Measurements from ENCODE around the gene PTER.

Gene PTER

DNA sequence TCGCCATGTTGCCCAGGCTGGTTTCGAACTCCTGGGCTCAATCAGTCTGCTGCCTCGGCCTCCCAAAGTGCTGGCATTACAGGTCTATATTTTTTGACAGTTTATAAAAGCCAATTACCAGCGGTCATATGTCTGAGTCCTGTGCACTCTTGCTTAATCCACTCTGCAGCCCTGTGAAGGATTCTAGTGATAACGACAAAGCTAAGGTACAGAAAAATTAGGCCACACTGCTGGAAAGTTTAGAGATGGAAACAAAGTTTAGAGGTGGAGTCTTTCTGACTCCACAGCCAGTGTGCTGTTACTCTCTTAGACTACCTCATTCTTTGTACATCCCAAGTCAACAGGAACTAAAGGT, 707 bp downstream of the PTER start:
- H4K20me1 ChIP-seq = peaks cover 23% of the 10 kb centered on the region
- peaks cover 42% of the 10 kb centered on the region for H3K36me3 ChIP-seq
- H3K9ac ChIP-seq = peak overlapping the region; percentile 72
- no peaks in the 10 kb centered on the region for H3K9me3 ChIP-seq
- peak overlapping the region; percentile 92 for H3K4me2 ChIP-seq
- no peaks in the 10 kb centered on the region for H3K27me3 ChIP-seq
- TF ChIP-seq Cebpa-rat (IDR thresholded peaks at IDR 0.05) = no peak
- peaks cover 50% of the 10 kb centered on the region for H3K4me1 ChIP-seq
- H3K4me3 ChIP-seq = peak overlapping the region; percentile 67
- peak overlapping the region; percentile 77 for H3K27ac ChIP-seq

GRCh38 chr10:16439295-16439694, 2.5 kb downstream of the PTER start:
- Histone ChIP-seq H4K20me1 (peaks cover 40% of the 10 kb centered on the region), H3K9ac (no peak overlapping the region), H3K9me3 (no peaks in the 10 kb centered on the region; the same call in 1 of the 2 replicates), H3K27ac (no peak overlapping the region), H3K4me3 (no peak overlapping the region), H3K27me3 (no peaks in the 10 kb centered on the region), H3K4me2 (peak overlapping the region; percentile 92), H3K4me1 (peaks cover 50% of the 10 kb centered on the region), H3K36me3 (peaks cover 59% of the 10 kb centered on the region)
- TF ChIP-seq Cebpa-rat (IDR thresholded peaks at IDR 0.05) = no peak

DNA sequence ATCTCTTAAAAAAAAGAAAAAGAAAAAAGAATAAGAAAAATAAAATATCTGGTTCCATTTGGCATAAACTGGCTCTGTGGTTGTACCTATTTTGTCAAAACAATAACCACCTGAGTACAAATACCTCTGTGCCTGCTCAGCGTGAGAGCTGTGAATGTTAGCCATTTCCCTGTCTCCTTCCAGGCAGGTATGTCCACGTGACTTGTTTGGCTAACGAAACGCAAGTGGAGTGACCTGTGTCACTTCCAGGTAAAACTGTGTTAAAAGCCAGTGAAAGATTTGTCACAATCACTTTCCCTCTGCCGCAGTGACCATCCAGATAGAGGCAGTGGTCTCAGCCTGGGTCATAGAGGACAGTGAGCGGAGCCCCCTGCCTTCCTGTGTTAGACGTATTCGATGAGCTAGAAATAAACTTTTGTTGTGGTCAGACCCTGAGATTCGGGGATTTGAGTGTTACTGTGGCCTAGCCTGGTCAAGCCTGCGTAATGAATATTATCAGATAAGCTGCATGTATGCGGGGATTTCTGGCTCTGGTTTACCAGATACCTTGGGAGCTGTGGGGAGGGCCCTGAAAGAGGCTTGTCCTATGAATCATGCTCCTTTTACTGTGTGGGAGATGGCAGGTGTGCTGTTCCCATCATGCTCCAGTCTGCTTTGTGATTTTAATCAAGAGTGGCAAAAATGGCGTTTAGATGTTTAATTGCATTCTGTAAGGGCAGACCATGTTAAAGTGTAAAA, 3.8 kb downstream of the PTER start:
- Histone ChIP-seq H3K9ac (no peak overlapping the region), H3K4me3 (no peak overlapping the region), H3K9me3 (no peaks in the 10 kb centered on the region; the same call in 1 of the 2 replicates), H3K4me2 (peak overlapping the region; percentile 20), H3K27me3 (no peaks in the 10 kb centered on the region), H4K20me1 (peaks cover 53% of the 10 kb centered on the region), H3K27ac (no peak overlapping the region), H3K4me1 (peaks cover 50% of the 10 kb centered on the region), H3K36me3 (peaks cover 70% of the 10 kb centered on the region)
- TF ChIP-seq Cebpa-rat (IDR thresholded peaks at IDR 0.05) = no peak

- no peak for TF ChIP-seq Cebpa-rat (IDR thresholded peaks at IDR 0.05)
- Histone ChIP-seq H3K9ac (no peak overlapping the region), H4K20me1 (peaks cover 60% of the 10 kb centered on the region), H3K27ac (no peak overlapping the region), H3K27me3 (no peaks in the 10 kb centered on the region), H3K4me1 (peaks cover 45% of the 10 kb centered on the region), H3K4me3 (no peak overlapping the region), H3K9me3 (no peaks in the 10 kb centered on the region; the same call in 1 of the 2 replicates), H3K36me3 (peaks cover 78% of the 10 kb centered on the region), H3K4me2 (peak overlapping the region; percentile 20; the same call in 1 of the 2 replicates)
Measured at GRCh38 chr10:16441173-16441840, 4.5 kb downstream of the PTER start.

DNA sequence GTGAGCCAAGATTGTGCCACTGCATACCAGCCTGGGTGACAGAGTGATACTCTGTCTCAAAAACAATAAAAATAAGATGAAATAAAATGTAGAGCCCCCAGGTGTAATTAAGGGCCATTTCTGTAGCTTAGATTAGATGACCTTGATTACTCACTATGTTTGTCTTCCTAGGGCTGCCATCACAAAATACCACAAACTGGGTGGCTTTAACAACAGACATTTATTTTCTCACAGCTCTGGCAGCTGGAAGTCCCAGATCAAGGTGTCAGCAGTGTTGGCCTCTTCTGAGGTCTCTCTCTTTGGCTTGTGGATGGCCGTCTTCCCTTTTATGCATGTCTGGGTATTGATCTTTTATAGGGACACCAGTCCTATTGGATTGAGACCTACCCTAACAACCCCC, 6.1 kb downstream of the PTER start:
- no peaks in the 10 kb centered on the region for H3K27me3 ChIP-seq
- H3K4me1 ChIP-seq = peaks cover 35% of the 10 kb centered on the region
- no peak overlapping the region for H3K4me2 ChIP-seq
- H3K9me3 ChIP-seq = peaks cover 4% of the 10 kb centered on the region; the same call in 1 of the 2 replicates
- H3K27ac ChIP-seq = no peak overlapping the region
- H3K9ac ChIP-seq = no peak overlapping the region
- H3K36me3 ChIP-seq = peaks cover 94% of the 10 kb centered on the region
- H3K4me3 ChIP-seq = no peak overlapping the region
- H4K20me1 ChIP-seq = peaks cover 66% of the 10 kb centered on the region
- TF ChIP-seq Cebpa-rat (IDR thresholded peaks at IDR 0.05) = no peak

- Histone ChIP-seq H3K27me3 (no peaks in the 10 kb centered on the region), H3K27ac (no peak overlapping the region), H3K4me1 (peaks cover 5% of the 10 kb centered on the region), H3K9me3 (peaks cover 19% of the 10 kb centered on the region), H3K4me2 (no peak overlapping the region), H3K4me3 (no peak overlapping the region), H3K36me3 (peaks cover 93% of the 10 kb centered on the region), H4K20me1 (peaks cover 84% of the 10 kb centered on the region), H3K9ac (no peak overlapping the region)
- no peak for TF ChIP-seq Cebpa-rat (IDR thresholded peaks at IDR 0.05)
Measured at GRCh38 chr10:16445770-16446469, 9.1 kb downstream of the PTER start.

GRCh38 chr10:16449454-16449853, 12.6 kb downstream of the PTER start:
- Histone ChIP-seq H3K4me2 (no peak overlapping the region), H3K36me3 (peaks cover 67% of the 10 kb centered on the region), H3K27ac (no peak overlapping the region), H4K20me1 (peaks cover 70% of the 10 kb centered on the region), H3K4me3 (no peak overlapping the region), H3K4me1 (no peaks in the 10 kb centered on the region), H3K9ac (no peak overlapping the region), H3K9me3 (peaks cover 19% of the 10 kb centered on the region), H3K27me3 (no peaks in the 10 kb centered on the region)
- TF ChIP-seq Cebpa-rat (IDR thresholded peaks at IDR 0.05) = no peak

GRCh38 chr10:16458166-16458955, 21.6 kb downstream of the PTER start:
- H3K9me3 ChIP-seq = peaks cover 15% of the 10 kb centered on the region
- no peak overlapping the region for H3K4me2 ChIP-seq
- H3K4me3 ChIP-seq = no peak overlapping the region
- TF ChIP-seq Cebpa-rat (IDR thresholded peaks at IDR 0.05) = no peak
- no peaks in the 10 kb centered on the region for H3K27me3 ChIP-seq
- no peak overlapping the region for H3K27ac ChIP-seq
- no peaks in the 10 kb centered on the region for H3K4me1 ChIP-seq
- H3K36me3 ChIP-seq = peaks cover 37% of the 10 kb centered on the region
- H4K20me1 ChIP-seq = peaks cover 37% of the 10 kb centered on the region
- H3K9ac ChIP-seq = no peak overlapping the region

GRCh38 chr10:16459423-16459939, 22.7 kb downstream of the PTER start:
- no peak overlapping the region for H3K9ac ChIP-seq
- no peak overlapping the region for H3K27ac ChIP-seq
- H3K4me2 ChIP-seq = no peak overlapping the region
- peaks cover 37% of the 10 kb centered on the region for H4K20me1 ChIP-seq
- no peak for TF ChIP-seq Cebpa-rat (IDR thresholded peaks at IDR 0.05)
- peaks cover 47% of the 10 kb centered on the region for H3K36me3 ChIP-seq
- H3K4me3 ChIP-seq = no peak overlapping the region
- no peaks in the 10 kb centered on the region for H3K27me3 ChIP-seq
- peaks cover 23% of the 10 kb centered on the region for H3K9me3 ChIP-seq
- no peaks in the 10 kb centered on the region for H3K4me1 ChIP-seq

All from BLaER1 (cell line).